HL-60 (cell line): ENCODE results near the gene LMTK2.

Experiments used
- DNase-seq, 2 experiments: peaks; one replicate each; pipeline ENCODE4 v3.0.0-alpha.2; 2010 to 2020; ENCODE audit warnings: low read depth in 1 of 2, low spot score in 1 of 2
- H3K27ac ChIP-seq: fragments of 250-450 bp; sonication (Bioruptor Pico); replicated peaks from 2 replicates; pipeline ENCODE4 v1.5.1; 2020; ENCODE audit warnings: mild to moderate bottlenecking, moderate library complexity
- H3K27me3 ChIP-seq: fragments of 250-450 bp; sonication (Bioruptor Pico); 2 replicates; pipeline ENCODE4 v1.5.1; 2021; ENCODE audit warnings: mild to moderate bottlenecking, moderate library complexity; ENCODE audit not compliant: insufficient read depth, poor library complexity, severe bottlenecking
- H3K4me3 ChIP-seq: replicated peaks from 2 replicates; pipeline ENCODE4 v1.5.1; 2011; ENCODE audit warnings: mild to moderate bottlenecking, control low read depth, low read length; ENCODE audit not compliant: insufficient read depth
- GABPA ChIP-seq: IDR thresholded peaks from 2 replicates; pipeline ENCODE4 v1.6.1; 2012; ENCODE audit warnings: low read depth
- POLR2AphosphoS5 ChIP-seq: IDR thresholded peaks from 2 replicates; pipeline ENCODE4 v1.6.1; 2012; ENCODE audit warnings: low read depth
- SPI1 ChIP-seq: IDR thresholded peaks from 2 replicates; pipeline ENCODE4 v1.6.1; 2012; ENCODE audit warnings: low read depth, mild to moderate bottlenecking, borderline replicate concordance
- TF ChIP-seq, protein P1 (sequence below): IDR thresholded peaks from one replicate; pipeline ENCODE4 v1.5.1; 2011; ENCODE audit warnings: low read length, control low read depth, inconsistent platforms; ENCODE audit not compliant: insufficient read depth
- TF ChIP-seq, protein P2 (sequence below): IDR thresholded peaks from 2 replicates; pipeline ENCODE4 v1.6.1; 2012; ENCODE audit warnings: low read depth; ENCODE audit not compliant: insufficient replicate concordance

LMTK2 gene

DNA sequence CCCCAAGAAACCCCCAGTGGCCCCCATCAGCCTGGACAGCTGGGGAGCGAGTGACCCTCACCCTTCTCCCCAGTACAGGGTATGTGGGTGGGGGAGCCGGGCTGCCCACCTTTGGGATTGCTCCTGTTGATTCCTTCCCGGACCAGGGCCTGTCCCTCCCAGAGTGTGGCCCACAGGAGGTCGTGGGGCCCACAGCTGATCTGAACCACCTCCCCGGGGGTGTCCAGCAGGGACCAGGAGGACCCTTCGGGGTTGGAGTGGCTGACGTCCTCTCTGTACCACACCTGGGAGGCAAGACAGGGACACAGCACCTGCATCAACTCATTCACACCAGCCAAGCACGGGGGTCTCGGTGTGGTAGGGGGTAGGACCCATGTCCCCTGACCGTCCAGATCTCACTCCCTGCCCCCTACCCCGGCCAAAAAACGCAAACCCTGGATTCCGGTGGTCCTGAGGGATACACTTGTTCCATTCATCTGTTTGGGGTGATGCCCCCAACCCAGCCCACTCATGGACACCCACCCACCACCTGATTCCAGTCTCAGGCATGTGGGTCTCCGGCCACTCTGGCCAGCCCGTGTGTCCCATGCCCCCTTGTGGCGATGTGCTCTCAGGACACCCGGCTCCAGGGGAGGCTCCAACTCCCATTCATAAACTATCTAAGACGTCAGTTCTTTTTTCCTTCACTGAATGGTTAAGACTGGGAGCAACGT, 134.5 kb downstream of the LMTK2 start:
- Histone ChIP-seq H3K27ac (no peak overlapping the region), H3K27me3 (no peaks in the 10 kb centered on the region), H3K4me3 (no peak overlapping the region)
- no peak for TF ChIP-seq POLR2AphosphoS5
- TF ChIP-seq, protein P1, sequence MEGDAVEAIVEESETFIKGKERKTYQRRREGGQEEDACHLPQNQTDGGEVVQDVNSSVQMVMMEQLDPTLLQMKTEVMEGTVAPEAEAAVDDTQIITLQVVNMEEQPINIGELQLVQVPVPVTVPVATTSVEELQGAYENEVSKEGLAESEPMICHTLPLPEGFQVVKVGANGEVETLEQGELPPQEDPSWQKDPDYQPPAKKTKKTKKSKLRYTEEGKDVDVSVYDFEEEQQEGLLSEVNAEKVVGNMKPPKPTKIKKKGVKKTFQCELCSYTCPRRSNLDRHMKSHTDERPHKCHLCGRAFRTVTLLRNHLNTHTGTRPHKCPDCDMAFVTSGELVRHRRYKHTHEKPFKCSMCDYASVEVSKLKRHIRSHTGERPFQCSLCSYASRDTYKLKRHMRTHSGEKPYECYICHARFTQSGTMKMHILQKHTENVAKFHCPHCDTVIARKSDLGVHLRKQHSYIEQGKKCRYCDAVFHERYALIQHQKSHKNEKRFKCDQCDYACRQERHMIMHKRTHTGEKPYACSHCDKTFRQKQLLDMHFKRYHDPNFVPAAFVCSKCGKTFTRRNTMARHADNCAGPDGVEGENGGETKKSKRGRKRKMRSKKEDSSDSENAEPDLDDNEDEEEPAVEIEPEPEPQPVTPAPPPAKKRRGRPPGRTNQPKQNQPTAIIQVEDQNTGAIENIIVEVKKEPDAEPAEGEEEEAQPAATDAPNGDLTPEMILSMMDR: peak; percentile 69
- peak in 1 of 2 experiments; percentile 35 for DNase-seq

DNA sequence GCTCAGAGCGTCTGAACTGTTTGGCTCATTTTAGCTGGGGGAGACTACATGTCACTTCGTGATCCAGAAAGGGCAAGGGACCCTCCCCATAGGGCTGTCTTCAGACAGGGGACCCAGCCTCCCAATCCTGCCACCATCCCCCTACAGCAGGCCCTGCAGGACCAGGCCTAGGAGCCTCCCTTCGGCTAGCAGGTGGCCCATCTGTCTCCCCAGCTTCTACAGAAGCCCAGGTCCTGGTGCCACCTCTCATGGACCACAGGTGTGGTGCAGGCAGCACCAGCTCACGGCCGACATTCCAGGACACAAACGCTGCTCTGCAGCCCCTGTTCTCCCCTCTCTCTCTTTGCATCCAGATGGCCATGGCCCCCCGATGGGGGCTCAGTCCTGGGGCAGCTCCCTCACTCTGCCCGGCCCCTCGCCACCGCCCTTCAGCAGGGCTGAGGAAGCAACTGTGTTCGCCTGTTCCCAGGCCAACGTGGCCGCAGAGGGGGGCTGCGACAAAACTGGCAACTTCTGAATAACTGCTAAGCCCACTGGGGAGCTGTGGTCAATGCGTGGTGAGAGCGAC, 135.1 kb downstream of the LMTK2 start:
- H3K27ac ChIP-seq: no peak overlapping the region
- no peak for DNase-seq
- H3K27me3 ChIP-seq: no peaks in the 10 kb centered on the region
- no peak for TF ChIP-seq GABPA
- no peak for TF ChIP-seq SPI1
- TF ChIP-seq POLR2AphosphoS5: no peak
- TF ChIP-seq, protein P2, sequence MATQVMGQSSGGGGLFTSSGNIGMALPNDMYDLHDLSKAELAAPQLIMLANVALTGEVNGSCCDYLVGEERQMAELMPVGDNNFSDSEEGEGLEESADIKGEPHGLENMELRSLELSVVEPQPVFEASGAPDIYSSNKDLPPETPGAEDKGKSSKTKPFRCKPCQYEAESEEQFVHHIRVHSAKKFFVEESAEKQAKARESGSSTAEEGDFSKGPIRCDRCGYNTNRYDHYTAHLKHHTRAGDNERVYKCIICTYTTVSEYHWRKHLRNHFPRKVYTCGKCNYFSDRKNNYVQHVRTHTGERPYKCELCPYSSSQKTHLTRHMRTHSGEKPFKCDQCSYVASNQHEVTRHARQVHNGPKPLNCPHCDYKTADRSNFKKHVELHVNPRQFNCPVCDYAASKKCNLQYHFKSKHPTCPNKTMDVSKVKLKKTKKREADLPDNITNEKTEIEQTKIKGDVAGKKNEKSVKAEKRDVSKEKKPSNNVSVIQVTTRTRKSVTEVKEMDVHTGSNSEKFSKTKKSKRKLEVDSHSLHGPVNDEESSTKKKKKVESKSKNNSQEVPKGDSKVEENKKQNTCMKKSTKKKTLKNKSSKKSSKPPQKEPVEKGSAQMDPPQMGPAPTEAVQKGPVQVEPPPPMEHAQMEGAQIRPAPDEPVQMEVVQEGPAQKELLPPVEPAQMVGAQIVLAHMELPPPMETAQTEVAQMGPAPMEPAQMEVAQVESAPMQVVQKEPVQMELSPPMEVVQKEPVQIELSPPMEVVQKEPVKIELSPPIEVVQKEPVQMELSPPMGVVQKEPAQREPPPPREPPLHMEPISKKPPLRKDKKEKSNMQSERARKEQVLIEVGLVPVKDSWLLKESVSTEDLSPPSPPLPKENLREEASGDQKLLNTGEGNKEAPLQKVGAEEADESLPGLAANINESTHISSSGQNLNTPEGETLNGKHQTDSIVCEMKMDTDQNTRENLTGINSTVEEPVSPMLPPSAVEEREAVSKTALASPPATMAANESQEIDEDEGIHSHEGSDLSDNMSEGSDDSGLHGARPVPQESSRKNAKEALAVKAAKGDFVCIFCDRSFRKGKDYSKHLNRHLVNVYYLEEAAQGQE: no peak
- TF ChIP-seq, protein P1: no peak
- H3K4me3 ChIP-seq: no peak overlapping the region

DNA sequence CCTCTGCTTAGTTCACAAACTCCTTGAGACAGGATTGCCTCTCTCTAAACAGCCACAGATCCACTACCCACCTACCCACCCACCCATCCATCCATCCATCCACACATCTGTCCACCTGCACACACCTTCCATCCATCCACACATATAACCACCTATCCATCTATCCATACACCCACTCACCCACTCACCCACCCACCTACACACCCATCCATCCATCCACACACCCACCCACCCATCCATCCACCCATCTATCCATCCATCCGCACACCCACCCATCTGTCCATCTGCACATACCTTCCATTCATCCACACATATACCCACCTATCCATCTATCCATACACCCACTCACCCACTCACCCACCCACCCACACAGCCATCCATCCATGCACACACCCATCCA, 135.7 kb downstream of the LMTK2 start:
- H3K27ac ChIP-seq: no peak overlapping the region
- DNase-seq: no peak
- H3K4me3 ChIP-seq: no peak overlapping the region
- H3K27me3 ChIP-seq: no peaks in the 10 kb centered on the region
- no peak for TF ChIP-seq GABPA
- TF ChIP-seq, protein P1: no peak
- TF ChIP-seq POLR2AphosphoS5: no peak
- TF ChIP-seq SPI1: no peak
- TF ChIP-seq, protein P2: no peak

DNA sequence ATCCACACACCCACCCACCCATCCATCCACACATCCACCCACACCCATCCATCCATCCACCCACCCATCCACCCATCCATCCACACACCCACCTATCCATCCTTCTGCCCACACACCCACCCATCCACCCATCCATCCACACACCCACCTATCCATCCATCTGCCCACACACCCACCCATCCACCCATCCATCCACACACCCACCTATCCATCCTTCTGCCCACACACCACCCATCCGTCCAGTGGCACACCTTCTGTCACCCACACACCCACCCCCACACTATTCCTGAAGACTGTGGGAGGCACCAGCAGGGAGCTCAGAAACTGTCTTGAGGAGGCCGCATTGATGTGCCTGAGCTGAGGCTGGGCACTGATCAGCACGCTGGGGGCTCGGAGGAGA, 136.3 kb downstream of the LMTK2 start:
- TF ChIP-seq, protein P1: no peak
- TF ChIP-seq GABPA: no peak
- no peak for TF ChIP-seq SPI1
- TF ChIP-seq, protein P2: no peak
- TF ChIP-seq POLR2AphosphoS5: no peak

More for the DNA sequence above, 136.3 kb downstream of the LMTK2 start:
- Histone ChIP-seq H3K27me3 (no peaks in the 10 kb centered on the region), H3K4me3 (no peak overlapping the region), H3K27ac (no peak overlapping the region)
- DNase-seq: no peak
